Spinal cord (tissue), 10 donors: Measurements from ENCODE around the gene ARID3A. TPM values are rescaled to one million over a fixed set of nuclear protein-coding genes. Genes with fewer than 3 reads are reported as not detected.

Experiments used
- DNase-seq, 6 donors: peaks; one replicate each; pipeline versions ENCODE4 v3.0.0 to v3.0.0-alpha.2; 2013 to 2015; ENCODE audit warnings: low spot score in 6 of 6, low read depth in 4 of 6
- H3K27ac ChIP-seq: one replicate; pipeline ENCODE4 v1.5.1; 2013; ENCODE audit warnings: low read depth, low read length, control low read depth
- H3K27me3 ChIP-seq: one replicate; pipeline ENCODE4 v1.6.1; 2013; ENCODE audit warnings: low read length; ENCODE audit not compliant: control insufficient read depth, insufficient read depth
- H3K36me3 ChIP-seq: one replicate; pipeline ENCODE4 v1.6.1; 2013; ENCODE audit warnings: low read length; ENCODE audit not compliant: control insufficient read depth, insufficient read depth
- H3K4me1 ChIP-seq: one replicate; pipeline ENCODE4 v1.6.1; 2013; ENCODE audit warnings: low read length; ENCODE audit not compliant: control insufficient read depth, insufficient read depth
- H3K4me3 ChIP-seq: one replicate; pipeline ENCODE4 v1.5.1; 2013; ENCODE audit warnings: low read depth, low read length, control low read depth
- H3K9me3 ChIP-seq: one replicate; pipeline ENCODE4 v1.6.1; 2013; ENCODE audit warnings: low read length; ENCODE audit not compliant: control insufficient read depth, insufficient read depth
- WGBS: methylation state at CpG from one replicate; pipeline ENCODE4 v1.1.5; 2013; ENCODE audit warnings: missing lambda C conversion rate; ENCODE audit not compliant: insufficient coverage; 5-methylcytosine and 5-hydroxymethylcytosine counted together
- polyA plus RNA-seq, 2 donors: library from polyadenylated mRNA; unstranded; fragments of 120-200 nt; gene quantifications; one replicate each; pipeline ENCODE4 v1.2.1, GENCODE V29; 2013; ENCODE audit not compliant: insufficient read length in 2 of 2
- total RNA-seq, 2 donors: library from RNA; depleted of rRNA in 1 of 2; stranded (reverse); fragments of 120-200 nt in 1 of 2; fragments of >200 nt in 1 of 2; gene quantifications; one replicate each; pipeline versions ENCODE4 v1.2.3 to v1.2.4, GENCODE V29; 2013 to 2014
- donor health status: healthy.

ARID3A gene
- total and polyA plus RNA-seq, 4 donors: 4.8 to 14.8 (median 8.9) TPM

DNA sequence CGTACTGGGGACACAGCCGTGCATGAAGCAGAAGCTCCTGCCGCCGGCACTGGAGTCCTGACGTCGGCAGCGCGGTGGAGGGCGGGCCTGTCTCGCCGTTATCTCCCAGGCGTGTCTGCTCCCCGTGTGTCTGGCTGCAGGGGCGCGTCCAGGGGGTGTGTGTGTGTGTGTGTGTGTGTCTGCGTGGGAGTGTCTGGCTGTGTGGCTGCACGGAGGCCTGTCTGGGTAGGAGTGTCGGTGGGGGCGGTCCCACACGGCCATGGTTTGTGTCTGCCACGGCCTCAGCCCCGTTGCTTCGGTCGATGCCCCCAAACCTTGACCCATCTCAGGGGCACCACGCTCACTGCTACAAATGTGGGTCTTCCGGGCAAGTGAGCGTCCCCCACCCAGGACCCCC lies 18.3 kb downstream of the ARID3A start:
- peaks cover 72% of the 10 kb centered on the region for H3K36me3 ChIP-seq
- no peak for DNase-seq
- no peaks in the 10 kb centered on the region for H3K9me3 ChIP-seq
- no peak overlapping the region for H3K4me3 ChIP-seq
- no peaks in the 10 kb centered on the region for H3K27me3 ChIP-seq
- 74% methylated on average over 24 of the region's 27 CpGs for WGBS
- H3K4me1 ChIP-seq: peaks cover 42% of the 10 kb centered on the region
- no peak overlapping the region for H3K27ac ChIP-seq

DNA sequence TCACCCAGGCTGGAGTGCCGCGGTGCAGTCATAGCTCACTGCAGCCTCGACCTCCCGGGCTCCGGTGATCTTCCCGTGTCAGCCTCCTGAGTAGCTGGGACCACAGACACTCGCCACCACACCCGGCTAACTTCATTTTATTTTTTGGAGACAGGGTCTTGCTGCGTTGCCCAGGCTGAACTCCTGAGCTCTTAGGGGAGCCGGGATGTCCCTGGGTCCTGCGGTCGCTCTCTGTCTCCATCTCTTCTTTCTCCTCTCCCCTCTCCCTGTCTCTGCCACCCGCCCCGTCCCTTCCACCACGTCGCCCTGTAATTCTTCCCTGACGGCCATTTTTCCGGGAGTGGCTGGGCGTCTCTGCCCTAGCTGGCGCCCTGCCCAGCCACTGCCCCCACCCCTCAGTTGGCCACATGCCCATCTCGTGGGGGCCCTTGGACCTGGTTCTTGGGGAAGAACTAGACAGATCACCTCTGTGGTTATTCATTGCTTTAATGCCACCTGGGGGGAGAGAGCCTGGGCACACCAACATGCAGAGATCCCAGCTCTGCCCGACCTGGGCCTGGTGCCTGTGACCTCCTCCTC lies 18.9 kb downstream of the ARID3A start:
- peak in 1 of 6 donors; percentile 56 for DNase-seq
- H3K9me3 ChIP-seq: no peaks in the 10 kb centered on the region
- 52% methylated on average over 21 of the region's 22 CpGs for WGBS
- H3K36me3 ChIP-seq: peaks cover 69% of the 10 kb centered on the region
- H3K4me3 ChIP-seq: no peak overlapping the region
- peaks cover 36% of the 10 kb centered on the region for H3K4me1 ChIP-seq
- H3K27me3 ChIP-seq: no peaks in the 10 kb centered on the region
- H3K27ac ChIP-seq: no peak overlapping the region

DNA sequence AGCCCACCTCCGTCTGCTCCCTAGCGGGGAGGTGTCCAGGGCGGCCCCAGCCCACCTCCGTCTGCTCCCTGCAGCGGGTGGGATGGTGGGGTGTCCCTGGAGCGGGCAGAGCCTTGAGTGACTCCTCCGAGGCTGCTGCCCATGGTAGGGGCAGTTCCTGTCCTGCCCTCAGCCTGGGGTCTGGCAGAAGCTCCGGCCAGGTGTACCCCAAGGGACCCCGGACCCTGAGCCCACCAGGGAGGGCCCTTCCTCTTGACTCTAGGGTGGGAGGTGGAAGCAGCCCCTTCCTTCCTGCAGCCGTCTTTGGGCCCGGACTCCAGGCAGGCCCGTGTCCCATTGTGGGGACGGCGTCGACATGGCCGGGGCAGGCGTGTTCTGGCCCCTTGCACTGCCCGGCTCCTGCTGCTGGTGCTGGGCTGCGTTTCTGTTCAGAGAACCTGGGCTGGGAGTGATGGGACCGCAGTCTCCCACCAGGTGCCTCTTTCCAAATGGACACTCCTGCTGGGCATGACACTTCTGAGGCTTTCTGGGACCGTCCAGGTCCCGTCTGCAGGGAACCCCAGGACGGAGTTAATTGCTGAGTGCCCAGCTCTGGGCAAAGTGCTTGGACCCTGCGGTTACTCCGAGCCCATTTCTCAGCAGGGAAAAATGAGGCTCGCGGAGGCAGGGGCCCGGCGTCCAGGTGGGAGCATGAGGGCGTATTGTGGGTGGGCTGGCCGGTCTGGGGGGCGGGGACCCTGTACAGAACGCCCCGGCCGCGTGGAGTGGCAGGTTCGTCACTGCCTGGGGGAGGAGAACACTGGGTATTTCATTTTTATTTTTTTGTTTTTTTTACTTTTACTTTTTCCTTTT lies 19.8 kb downstream of the ARID3A start:
- H3K4me1 ChIP-seq: peaks cover 32% of the 10 kb centered on the region
- no peak for DNase-seq
- 90% methylated on average over 29 of the region's 37 CpGs for WGBS
- no peak overlapping the region for H3K4me3 ChIP-seq
- peaks cover 62% of the 10 kb centered on the region for H3K36me3 ChIP-seq
- no peaks in the 10 kb centered on the region for H3K9me3 ChIP-seq
- H3K27ac ChIP-seq: no peak overlapping the region
- no peaks in the 10 kb centered on the region for H3K27me3 ChIP-seq

DNA sequence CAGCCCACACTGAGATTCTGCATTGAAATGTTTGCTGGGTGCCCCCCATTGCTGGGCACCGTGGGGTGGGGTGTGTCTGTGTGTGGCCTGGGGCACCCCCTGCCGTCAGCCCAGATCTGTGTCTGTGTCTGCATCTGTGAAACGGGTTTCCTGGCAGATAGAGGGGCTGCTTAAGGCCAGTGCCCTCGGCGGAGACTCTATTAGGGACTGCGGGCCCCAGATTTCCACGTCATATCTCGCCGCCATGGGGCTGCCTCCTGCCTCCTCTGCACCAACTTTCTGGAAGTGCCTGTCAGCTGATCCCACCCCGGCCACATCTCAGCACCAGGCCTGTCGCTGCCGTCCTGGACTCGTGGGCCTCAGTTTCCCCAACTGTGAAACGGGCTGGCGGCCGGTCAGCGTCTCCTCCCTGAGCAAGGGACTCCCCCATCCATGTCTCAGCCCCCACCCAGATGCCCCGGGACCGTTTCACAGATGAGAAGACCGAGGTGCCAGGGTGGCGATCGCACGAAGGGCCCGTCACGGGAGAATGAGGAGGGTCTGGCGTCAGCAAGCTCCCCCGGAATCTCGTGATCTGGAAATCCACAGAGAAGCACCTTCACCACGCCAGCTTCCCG lies 21.4 kb downstream of the ARID3A start:
- no peak overlapping the region for H3K27ac ChIP-seq

DNA sequence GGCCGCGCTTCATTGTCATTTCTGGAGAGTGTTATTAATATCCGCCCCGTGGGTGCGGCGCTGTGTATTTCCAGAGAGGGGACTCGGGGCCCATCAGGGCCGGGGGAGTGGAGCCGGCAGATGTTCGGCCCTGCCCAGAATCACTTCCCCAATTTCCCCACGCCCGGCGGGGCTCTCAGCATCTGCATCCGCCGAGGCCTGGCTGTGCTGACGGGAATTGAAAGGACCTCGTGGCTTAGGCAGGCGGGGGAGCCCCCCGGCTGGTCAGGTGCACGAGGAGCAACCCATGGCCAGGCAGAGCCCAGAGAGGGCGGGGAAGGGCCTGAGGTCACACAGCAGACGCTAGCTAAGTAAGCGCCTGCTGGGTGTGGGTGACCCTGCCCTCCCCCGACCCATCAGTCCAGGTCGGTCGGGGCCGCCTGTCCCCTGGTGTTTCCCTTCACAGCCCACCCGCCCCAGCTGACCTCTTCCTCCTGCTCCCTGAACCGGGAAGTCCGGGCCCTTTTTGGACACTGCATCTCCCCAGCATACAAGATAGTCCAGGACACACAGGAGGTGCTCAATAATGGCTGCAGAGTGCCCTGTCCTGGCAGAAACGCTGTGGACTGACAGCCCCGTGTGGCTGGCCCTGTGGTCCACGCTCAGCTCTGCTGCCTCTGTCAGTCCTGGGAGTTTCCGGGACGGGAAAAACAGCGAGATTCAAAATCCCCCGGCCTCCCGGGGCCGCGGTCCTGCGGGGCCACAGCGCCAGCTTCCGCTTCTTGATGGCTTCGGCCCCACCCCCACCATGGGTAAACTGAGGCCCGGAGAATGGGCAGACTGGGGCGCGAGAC lies 22.1 kb downstream of the ARID3A start:
- Histone ChIP-seq H3K4me3 (no peak overlapping the region), H3K36me3 (peaks cover 51% of the 10 kb centered on the region), H3K4me1 (peaks cover 33% of the 10 kb centered on the region), H3K9me3 (no peaks in the 10 kb centered on the region), H3K27me3 (no peaks in the 10 kb centered on the region), H3K27ac (no peak overlapping the region)
- no peak for DNase-seq
- 84% methylated on average over 38 of the region's 47 CpGs for WGBS

More for the DNA sequence above, 21.4 kb downstream of the ARID3A start:
- no peaks in the 10 kb centered on the region for H3K27me3 ChIP-seq
- 82% methylated on average over 28 of the region's 30 CpGs for WGBS
- peaks cover 54% of the 10 kb centered on the region for H3K36me3 ChIP-seq
- H3K4me1 ChIP-seq: peaks cover 26% of the 10 kb centered on the region
- DNase-seq: no peak
- H3K4me3 ChIP-seq: no peak overlapping the region
- H3K9me3 ChIP-seq: no peaks in the 10 kb centered on the region

DNA sequence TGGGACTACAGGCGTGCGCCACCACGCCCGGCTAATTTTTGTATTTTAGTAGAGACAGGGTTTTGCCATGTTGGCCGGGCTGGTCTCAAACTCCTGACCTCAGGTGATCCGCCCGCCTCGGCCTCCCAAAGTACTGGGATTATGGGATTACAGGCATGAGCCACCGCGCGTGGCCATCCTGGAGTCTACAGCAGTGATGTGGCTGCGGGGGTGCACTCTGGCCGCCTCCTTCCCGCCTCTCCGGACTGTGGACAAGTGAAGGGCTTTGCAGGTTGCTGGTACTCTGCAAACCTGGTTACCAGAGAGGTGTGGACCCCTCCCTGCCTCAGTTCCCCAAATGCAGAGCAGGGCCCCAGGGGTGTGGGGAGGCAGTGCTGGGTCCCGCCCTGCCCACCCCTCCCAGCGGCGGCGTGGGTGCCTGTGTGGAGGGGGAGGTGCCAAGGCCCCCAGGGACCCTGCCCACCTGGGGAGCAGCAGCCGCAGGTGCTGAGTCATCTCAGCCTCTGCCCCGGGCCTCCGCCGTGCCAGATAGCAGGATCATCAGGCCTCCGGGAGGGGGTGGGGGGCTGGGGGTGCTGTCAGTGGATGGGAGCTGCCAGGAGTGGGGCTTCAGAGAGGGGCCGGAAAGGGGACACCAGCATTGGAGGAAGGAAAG lies 23.1 kb downstream of the ARID3A start:
- DNase-seq: no peak
- H3K27ac ChIP-seq: no peak overlapping the region

DNA sequence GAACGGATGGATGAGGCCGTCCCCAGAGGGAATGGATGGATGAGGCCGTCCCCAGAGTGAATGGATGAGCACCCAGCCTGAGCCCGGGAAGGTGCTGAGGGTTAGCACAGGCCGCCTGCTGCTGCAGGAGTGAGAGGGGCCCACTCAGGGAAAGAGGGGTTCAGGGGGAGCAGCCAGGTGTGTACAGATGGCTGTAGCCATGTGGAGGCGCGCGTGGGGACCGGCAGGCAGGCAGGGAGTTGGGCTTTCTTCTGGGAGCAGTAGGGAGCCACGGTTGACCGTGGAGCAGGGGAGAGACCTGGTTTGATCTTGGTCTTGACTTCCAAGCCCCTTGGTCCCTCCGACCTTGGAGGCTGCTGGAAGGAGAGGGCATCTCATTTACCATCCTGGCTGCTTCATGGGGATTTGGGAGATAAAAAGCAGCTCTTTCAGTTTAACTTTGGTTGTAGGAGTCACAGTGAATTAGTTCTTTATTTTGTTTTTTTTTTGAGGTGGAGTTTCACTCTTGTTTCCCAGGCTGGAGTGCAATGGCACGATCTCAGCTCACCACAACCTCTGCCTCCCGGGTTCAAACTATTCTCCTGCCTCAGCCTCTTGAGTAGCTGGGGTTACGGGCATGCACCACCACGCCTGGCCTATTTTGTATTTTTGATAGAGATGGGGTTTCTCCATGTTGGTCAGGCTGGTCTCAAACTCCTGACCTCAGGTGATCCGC lies 24.7 kb downstream of the ARID3A start:
- WGBS: 82% methylated on average over 14 of the region's 17 CpGs
- peaks cover 43% of the 10 kb centered on the region for H3K36me3 ChIP-seq
- no peak overlapping the region for H3K27ac ChIP-seq

More for the DNA sequence above, 23.1 kb downstream of the ARID3A start:
- Histone ChIP-seq H3K9me3 (no peaks in the 10 kb centered on the region), H3K27me3 (no peaks in the 10 kb centered on the region), H3K4me1 (peaks cover 43% of the 10 kb centered on the region), H3K36me3 (peaks cover 45% of the 10 kb centered on the region), H3K4me3 (no peak overlapping the region)
- 89% methylated on average over 18 of the region's 25 CpGs for WGBS

DNA sequence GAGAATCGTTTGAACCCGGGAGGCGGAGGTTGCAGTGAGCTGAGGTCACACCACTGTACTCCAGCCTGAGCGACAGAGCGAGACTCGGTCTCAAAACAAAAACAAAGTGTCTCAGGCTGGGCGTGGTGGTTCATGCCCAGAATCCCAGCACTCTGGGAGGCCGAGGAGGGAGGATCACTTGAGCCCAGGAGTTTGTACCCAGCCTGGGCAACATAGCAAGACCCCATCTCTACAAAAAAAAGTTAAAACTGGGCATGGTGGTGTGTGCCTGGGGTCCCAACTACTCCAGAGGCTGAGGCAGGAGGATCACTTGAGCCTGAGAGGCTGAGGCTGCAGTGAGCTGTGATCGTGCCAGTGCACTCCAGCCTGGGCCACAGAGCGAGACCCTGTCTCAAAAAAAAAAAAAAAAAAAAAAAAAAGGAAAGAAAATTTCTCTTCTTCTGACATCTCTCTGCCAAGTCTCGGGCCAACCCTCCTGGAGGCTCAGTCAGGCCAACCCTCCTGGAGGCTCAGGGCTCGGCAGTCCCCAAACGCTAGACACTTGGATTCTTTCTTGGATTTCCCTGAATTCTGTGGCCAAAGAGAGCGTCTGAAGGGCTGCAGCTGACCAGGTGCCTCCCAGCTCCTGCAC lies 26.3 kb downstream of the ARID3A start:
- H3K27me3 ChIP-seq: no peaks in the 10 kb centered on the region
- no peak overlapping the region for H3K27ac ChIP-seq

More for the DNA sequence above, 24.7 kb downstream of the ARID3A start:
- Histone ChIP-seq H3K4me3 (no peak overlapping the region), H3K27me3 (no peaks in the 10 kb centered on the region), H3K9me3 (no peaks in the 10 kb centered on the region), H3K4me1 (peaks cover 40% of the 10 kb centered on the region)
- DNase-seq: no peak

More for the DNA sequence above, 26.3 kb downstream of the ARID3A start:
- Histone ChIP-seq H3K4me1 (peaks cover 53% of the 10 kb centered on the region), H3K4me3 (no peak overlapping the region), H3K36me3 (peaks cover 44% of the 10 kb centered on the region), H3K9me3 (no peaks in the 10 kb centered on the region)
- 90% methylated on average over 10 of the region's 14 CpGs for WGBS
- no peak for DNase-seq
